Type B pancreatic cell (in vitro differentiated cells): Measurements from ENCODE around the gene XDH. TPM values are rescaled to one million over a fixed set of nuclear protein-coding genes. Genes with fewer than 3 reads are reported as not detected.

Experiments used
- DNase-seq: peaks from one replicate; pipeline ENCODE4 v3.0.0; 2021; ENCODE audit warnings: mixed read lengths; ENCODE audit not compliant: unreplicated experiment; ENCODE audit errors: extremely low spot score
- H3K27ac Mint-ChIP-seq: 2 replicates; pipeline ENCODE4 v1.8.0; 2021; ENCODE audit warnings: mild to moderate bottlenecking, mixed read lengths
- H3K27me3 Mint-ChIP-seq: 2 replicates; pipeline ENCODE4 v1.8.0; 2021; ENCODE audit warnings: mixed read lengths
- H3K36me3 Mint-ChIP-seq: 2 replicates; pipeline ENCODE4 v1.8.0; 2021; ENCODE audit warnings: mixed read lengths
- H3K4me1 Mint-ChIP-seq: one replicate; pipeline ENCODE4 v1.8.0; 2021; ENCODE audit warnings: mixed read lengths; ENCODE audit not compliant: unreplicated experiment
- H3K4me3 Mint-ChIP-seq: 2 replicates; pipeline ENCODE4 v1.8.0; 2021; ENCODE audit warnings: mild to moderate bottlenecking, mixed read lengths
- H3K9me3 Mint-ChIP-seq: 2 replicates; pipeline ENCODE4 v1.8.0; 2021; ENCODE audit warnings: mixed read lengths
- total RNA-seq: library from RNA; stranded (reverse); gene quantifications from 2 replicates; pipeline ENCODE4 v1.2.1, GENCODE V29; 2021; ENCODE audit warnings: low replicate concordance
- TF ChIP-seq, protein P1 (sequence below): fragments of 200-600 bp; sonication (generic); conservative IDR thresholded peaks from 2 replicates; pipeline ENCODE4 v1.5.0; 2021; ENCODE audit warnings: antibody characterized with exemption, mild to moderate bottlenecking

The XDH gene
- total RNA-seq, 1 donor from 2014 or later: 2.5 TPM

DNA sequence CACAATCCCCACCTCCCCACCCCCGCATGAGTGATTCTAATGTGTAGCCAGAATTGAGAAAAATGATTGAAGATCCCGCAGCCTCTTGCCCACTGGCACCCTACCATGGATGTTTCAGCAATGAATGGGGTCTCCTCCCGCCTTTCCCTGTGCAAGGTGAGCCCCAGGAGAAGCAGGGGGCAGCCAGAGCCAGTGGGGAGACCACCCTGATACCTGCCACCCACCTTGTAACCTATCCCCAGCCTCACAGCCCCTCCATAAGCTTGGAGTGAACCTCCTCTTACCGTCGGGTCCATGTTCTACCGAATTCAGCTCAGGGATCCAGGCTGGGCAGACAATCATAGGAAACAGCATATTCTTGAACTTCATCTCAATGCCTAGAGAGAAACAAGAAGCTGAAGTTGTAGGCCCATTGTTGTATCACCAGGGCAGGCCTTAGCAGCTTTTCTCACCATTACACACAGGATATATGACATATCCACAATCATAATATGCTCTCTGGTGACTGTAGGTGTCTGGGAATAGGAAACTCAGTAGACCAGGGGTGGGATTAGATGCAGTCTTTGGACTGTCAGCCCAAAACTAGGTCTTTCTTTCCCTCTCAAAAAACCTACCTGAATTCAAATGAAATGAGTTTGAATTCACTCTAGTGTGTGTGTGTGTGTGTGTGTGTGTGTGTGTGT is 30.9 kb downstream of the XDH start:
- Mint-ChIP-seq H3K4me1 (no peaks in the 10 kb centered on the region), H3K36me3 (no peaks in the 10 kb centered on the region), H3K9me3 (no peaks in the 10 kb centered on the region), H3K27ac (no peak overlapping the region), H3K4me3 (no peak overlapping the region), H3K27me3 (peaks cover 3% of the 10 kb centered on the region)
- no peak for DNase-seq
- TF ChIP-seq, protein P1, sequence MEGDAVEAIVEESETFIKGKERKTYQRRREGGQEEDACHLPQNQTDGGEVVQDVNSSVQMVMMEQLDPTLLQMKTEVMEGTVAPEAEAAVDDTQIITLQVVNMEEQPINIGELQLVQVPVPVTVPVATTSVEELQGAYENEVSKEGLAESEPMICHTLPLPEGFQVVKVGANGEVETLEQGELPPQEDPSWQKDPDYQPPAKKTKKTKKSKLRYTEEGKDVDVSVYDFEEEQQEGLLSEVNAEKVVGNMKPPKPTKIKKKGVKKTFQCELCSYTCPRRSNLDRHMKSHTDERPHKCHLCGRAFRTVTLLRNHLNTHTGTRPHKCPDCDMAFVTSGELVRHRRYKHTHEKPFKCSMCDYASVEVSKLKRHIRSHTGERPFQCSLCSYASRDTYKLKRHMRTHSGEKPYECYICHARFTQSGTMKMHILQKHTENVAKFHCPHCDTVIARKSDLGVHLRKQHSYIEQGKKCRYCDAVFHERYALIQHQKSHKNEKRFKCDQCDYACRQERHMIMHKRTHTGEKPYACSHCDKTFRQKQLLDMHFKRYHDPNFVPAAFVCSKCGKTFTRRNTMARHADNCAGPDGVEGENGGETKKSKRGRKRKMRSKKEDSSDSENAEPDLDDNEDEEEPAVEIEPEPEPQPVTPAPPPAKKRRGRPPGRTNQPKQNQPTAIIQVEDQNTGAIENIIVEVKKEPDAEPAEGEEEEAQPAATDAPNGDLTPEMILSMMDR: no peak

DNA sequence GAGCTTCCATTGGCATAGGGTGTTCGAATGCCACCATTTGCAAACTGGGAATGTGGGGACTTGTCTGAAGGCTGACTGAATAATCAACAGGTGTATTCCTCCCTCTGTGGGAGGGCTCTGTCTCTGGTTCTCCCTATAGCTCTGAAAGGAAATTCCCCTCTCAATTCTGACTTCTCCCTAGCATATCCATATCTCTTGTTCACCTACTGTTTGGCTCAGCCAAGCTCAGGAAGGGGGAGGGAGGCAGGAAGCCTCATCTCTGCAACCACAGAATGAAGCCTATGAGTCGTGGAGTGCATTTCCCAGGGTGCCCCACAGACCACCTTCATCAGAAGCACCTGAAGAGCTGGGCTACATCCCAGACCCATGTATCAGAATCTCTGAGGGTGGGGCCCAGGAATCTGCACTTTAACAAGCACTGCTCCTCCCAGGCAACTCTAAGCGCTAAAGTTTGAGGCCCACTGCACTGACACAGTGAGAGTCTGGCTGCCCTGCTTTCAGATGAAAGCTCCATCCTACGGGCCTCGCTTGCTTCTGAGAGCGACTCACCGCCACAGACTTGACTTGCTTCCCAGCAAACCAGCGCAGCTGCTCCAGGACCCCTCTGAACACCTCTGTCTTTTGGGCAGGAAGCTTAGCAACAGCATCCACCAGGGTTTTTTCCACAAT is 32.0 kb downstream of the XDH start:
- H3K36me3 Mint-ChIP-seq: no peaks in the 10 kb centered on the region
- DNase-seq: peak; percentile 34
- no peaks in the 10 kb centered on the region for H3K4me1 Mint-ChIP-seq
- no peaks in the 10 kb centered on the region for H3K9me3 Mint-ChIP-seq
- peaks cover 3% of the 10 kb centered on the region for H3K27me3 Mint-ChIP-seq
- TF ChIP-seq, protein P1: no peak
- no peak overlapping the region for H3K4me3 Mint-ChIP-seq
- H3K27ac Mint-ChIP-seq: no peak overlapping the region

DNA sequence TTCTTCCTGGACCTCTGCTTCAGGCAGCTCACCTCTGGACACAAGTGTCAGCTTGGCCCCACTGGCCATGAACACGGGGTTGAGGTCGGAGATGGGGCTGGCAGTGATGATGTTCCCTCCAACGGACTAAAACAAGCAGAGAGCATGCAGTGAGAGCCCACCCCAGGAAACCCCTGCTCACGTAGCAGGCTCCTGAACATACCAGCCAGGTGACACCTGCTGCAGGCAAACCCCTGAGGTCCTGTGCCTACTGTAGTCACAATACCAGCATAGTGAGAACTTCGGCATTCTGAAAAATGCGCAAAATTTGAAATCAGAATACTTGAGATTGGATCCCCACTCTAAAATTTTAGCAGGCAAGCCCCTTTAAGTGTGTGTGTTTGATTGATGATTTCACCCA is 32.9 kb downstream of the XDH start:
- no peaks in the 10 kb centered on the region for H3K4me1 Mint-ChIP-seq
- TF ChIP-seq, protein P1: no peak
- H3K27me3 Mint-ChIP-seq: no peaks in the 10 kb centered on the region
- no peaks in the 10 kb centered on the region for H3K9me3 Mint-ChIP-seq
- DNase-seq: no peak
- no peaks in the 10 kb centered on the region for H3K36me3 Mint-ChIP-seq
- no peak overlapping the region for H3K27ac Mint-ChIP-seq
- no peak overlapping the region for H3K4me3 Mint-ChIP-seq

DNA sequence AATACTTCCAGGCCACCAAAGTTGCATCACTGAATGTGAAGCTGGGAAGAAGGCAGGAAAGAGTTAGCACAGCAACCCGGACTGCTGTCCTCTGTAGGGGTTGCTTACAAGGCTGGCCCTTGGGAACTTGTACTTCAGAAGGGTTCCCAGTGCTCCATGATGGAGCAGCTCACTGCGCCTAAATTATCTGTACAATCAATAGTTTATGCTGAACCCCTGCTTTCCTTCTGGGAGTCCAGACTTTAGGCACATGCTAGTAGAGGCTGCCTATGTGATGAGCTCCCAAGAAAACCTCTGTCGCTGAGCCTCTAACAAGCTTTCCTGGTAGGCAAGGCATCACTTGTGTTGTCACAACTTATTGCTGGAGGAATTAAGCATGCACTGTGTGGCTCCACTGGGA is 34.3 kb downstream of the XDH start:
- Mint-ChIP-seq H3K9me3 (no peaks in the 10 kb centered on the region), H3K4me3 (no peak overlapping the region), H3K27me3 (no peaks in the 10 kb centered on the region), H3K36me3 (no peaks in the 10 kb centered on the region), H3K27ac (no peak overlapping the region), H3K4me1 (no peaks in the 10 kb centered on the region)
- TF ChIP-seq, protein P1: no peak
- no peak for DNase-seq

DNA sequence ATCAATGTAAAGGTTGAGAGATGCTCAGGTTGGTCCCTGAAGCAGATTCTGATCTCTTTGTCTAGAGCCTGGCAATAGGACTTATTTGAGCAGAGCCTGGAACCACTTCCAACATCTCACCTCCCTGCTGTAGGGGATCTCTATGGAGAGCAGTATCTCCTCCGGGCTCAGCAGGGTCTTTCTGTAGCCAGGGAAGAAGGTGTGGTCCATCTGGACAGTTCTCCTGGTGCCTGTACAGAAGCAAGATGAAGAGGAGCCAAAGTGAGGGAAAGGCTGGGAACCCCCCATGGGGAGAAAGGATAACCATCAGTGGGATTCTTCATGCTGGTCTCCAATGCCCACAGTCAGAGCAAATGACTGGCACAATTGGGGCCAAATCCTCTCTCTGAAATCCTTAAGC is 34.8 kb downstream of the XDH start:
- Mint-ChIP-seq H3K27me3 (no peaks in the 10 kb centered on the region), H3K4me1 (no peaks in the 10 kb centered on the region), H3K9me3 (no peaks in the 10 kb centered on the region), H3K36me3 (no peaks in the 10 kb centered on the region), H3K4me3 (no peak overlapping the region), H3K27ac (no peak overlapping the region)
- TF ChIP-seq, protein P1: no peak
- no peak for DNase-seq
